HepG2 (cell line): ENCODE measurements around the gene CPAMD8. TPM values are rescaled to one million over a fixed set of nuclear protein-coding genes. Genes with fewer than 3 reads are reported as not detected.

ENCODE experiments used
- ATAC-seq: fragments of 200-7000 bp; cut with Tn5 transposase; 3 replicates; pipeline ENCODE4 v1.9.1; 2020; ENCODE audit warnings: mild to moderate bottlenecking, moderate library complexity
- BruUV-seq: library from RNA; stranded (reverse); fragments of 400-500 nt; replicated peaks from 2 replicates; lab custom pipeline; 2021; lab: Mats Ljungman, UMichigan
- CTCF ChIA-PET: fragments of 300-600 bp; formaldehyde crosslinking; extraction: SDS; loops from one replicate; lab custom pipeline; 2021; ENCODE audit warnings: low total read pairs, inconsistent platforms, low intra/inter-chr PET ratio; lab: Yijun Ruan, JAX
- POLR2A ChIA-PET: fragments of 350-600 bp; sonication (Branson Sonifier 250); formaldehyde crosslinking; loops from one replicate; lab custom pipeline; 2020; ENCODE audit warnings: antibody characterized with exemption, inconsistent platforms; lab: Yijun Ruan, JAX
- DNase-seq: peaks from one replicate; pipeline ENCODE4 v3.0.0-alpha.2; 2015; ENCODE audit warnings: low spot score
- FAIRE-seq: peaks from 3 replicates; lab custom pipeline; 2011; peaks lifted over from hg19 to GRCh38; lab: Jason Lieb, UNC
- H2AFZ ChIP-seq: one replicate; pipeline ENCODE4 v1.6.1; 2011; ENCODE audit warnings: low read length, inconsistent platforms
- H3K27ac ChIP-seq: fragments of 300-600 bp; 3 replicates; pipeline ENCODE4 v1.8.0; 2011; ENCODE audit warnings: mixed run types, mild to moderate bottlenecking, mixed read lengths, low read length, inconsistent platforms; ENCODE audit not compliant: insufficient read depth; ENCODE audit errors: extremely low read length
- H3K27me3 ChIP-seq, 2 experiments: fragments of 200-600 bp in 1 of 2; 2 replicates in 1 of 2; 3 replicates in 1 of 2; pipeline versions ENCODE4 v1.6.0 to v1.8.0; 2011; ENCODE audit warnings: low read length in 2 of 2, mild to moderate bottlenecking in 2 of 2, moderate library complexity in 2 of 2, inconsistent platforms in 1 of 2; ENCODE audit not compliant: insufficient read depth in 2 of 2, control insufficient read depth in 1 of 2
- H3K36me3 ChIP-seq, 2 experiments: fragments of 200-600 bp in 1 of 2; replicated peaks in 1 of 2; 2 replicates in 1 of 2; 3 replicates in 1 of 2; pipeline versions ENCODE4 v1.5.1 to v1.8.0; 2011; ENCODE audit warnings: low read length in 2 of 2, inconsistent platforms in 1 of 2; ENCODE audit not compliant: insufficient read depth in 2 of 2, control insufficient read depth in 1 of 2
- H3K4me1 ChIP-seq: 2 replicates; pipeline ENCODE4 v1.5.1; 2012; ENCODE audit warnings: low read length, inconsistent platforms; ENCODE audit not compliant: insufficient read depth
- H3K4me2 ChIP-seq: 2 replicates; pipeline ENCODE4 v1.6.0; 2011; ENCODE audit warnings: low read depth, low read length, inconsistent platforms
- H3K4me3 ChIP-seq, 3 experiments: fragments of 200-600 bp in 1 of 3; sonication (generic), shearing (Covaris generic) in 1 of 3; replicated peaks in 1 of 3; 2 replicates each; pipeline ENCODE4 v1.5.1; 2011 to 2016; ENCODE audit warnings: low read length in 3 of 3, inconsistent platforms in 2 of 3, low read depth in 2 of 3, mild to moderate bottlenecking in 2 of 3, control low read depth in 1 of 3, mixed read lengths in 1 of 3; ENCODE audit not compliant: insufficient read depth in 1 of 3
- H3K79me2 ChIP-seq: one replicate; pipeline ENCODE4 v1.6.1; 2011; ENCODE audit warnings: low read length, inconsistent platforms; ENCODE audit not compliant: insufficient read depth
- H3K9ac ChIP-seq: 2 replicates; pipeline ENCODE4 v1.6.0; 2011; ENCODE audit warnings: mild to moderate bottlenecking, low read depth, low read length, inconsistent platforms; ENCODE audit not compliant: insufficient read depth
- H3K9me3 ChIP-seq: 2 replicates; pipeline ENCODE4 v1.5.1; 2012; ENCODE audit warnings: mild to moderate bottlenecking, low read length
- H4K20me1 ChIP-seq: 2 replicates; pipeline ENCODE4 v1.6.0; 2011; ENCODE audit warnings: inconsistent platforms, mild to moderate bottlenecking, low read length, moderate library complexity; ENCODE audit not compliant: insufficient read depth
- AFF4 ChIP-seq: sonication (generic); formaldehyde crosslinking; IDR thresholded peaks from 2 replicates; pipeline ENCODE4 v1.4.0; 2020; ENCODE audit warnings: missing genetic modification reagents
- IRF2 ChIP-seq: IDR thresholded peaks from 2 replicates; pipeline ENCODE4 v1.6.1; 2018; ENCODE audit warnings: missing genetic modification reagents, missing compliant biosample characterization
- MLX ChIP-seq: IDR thresholded peaks from 2 replicates; pipeline ENCODE4 v1.6.1; 2016
- ZC3H4 ChIP-seq: sonication (generic); formaldehyde crosslinking; IDR thresholded peaks from 2 replicates; pipeline ENCODE4 v1.4.0; 2020; ENCODE audit warnings: missing genetic modification reagents, borderline replicate concordance
- ZNF136 ChIP-seq: sonication (generic); formaldehyde crosslinking; IDR thresholded peaks from 2 replicates; pipeline ENCODE4 v1.8.1; 2022; ENCODE audit warnings: low read depth, mild to moderate bottlenecking, moderate library complexity, missing genetic modification reagents
- ZNF839 ChIP-seq: sonication (generic); formaldehyde crosslinking; IDR thresholded peaks from 2 replicates; pipeline ENCODE4 v1.4.0; 2020; ENCODE audit warnings: missing genetic modification reagents, mild to moderate bottlenecking, borderline replicate concordance
- WGBS: methylation state at CpG from one replicate; pipeline ENCODE4 v1.1.6; 2017; ENCODE audit warnings: low lambda C conversion rate; 5-methylcytosine and 5-hydroxymethylcytosine counted together
- in situ Hi-C: cut with HindIII; loops from 2 replicates; pipeline ENCODE4 v1.10.0; 2017; ENCODE audit warnings: low pct_unique_long_range_greater_than_20kb; ENCODE audit not compliant: extremely low pct_ligation_motif_present
- intact Hi-C: fragments of 100-400 bp; cut with micrococcal nuclease; formaldehyde crosslinking; loops from one replicate; pipeline ENCODE4 v1.10.0; 2022; ENCODE audit not compliant: unreplicated experiment
- polyA plus RNA-seq, 8 experiments: library from polyadenylated mRNA; depleted of rRNA in 3 of 8; stranded (reverse) in 7 of 8; unstranded in 1 of 8; fragments of >200 nt; fragmentation: Illumina TruSeq in 4 of 8; extraction: Trizol in 4 of 8; gene quantifications; 2 replicates each; pipeline versions ENCODE4 v1.2.1 to v1.2.3, GENCODE V29; 2011 to 2016; ENCODE audit warnings: low read depth in 4 of 8, missing spikeins in 1 of 8, mixed read lengths in 1 of 8; ENCODE audit not compliant: insufficient read depth in 1 of 8
- total RNA-seq, 5 experiments: library from RNA; depleted of rRNA; stranded (reverse); fragments of >200 nt; fragmentation: Illumina TruSeq; extraction: Trizol; gene quantifications; 2 replicates each; pipeline ENCODE4 v1.2.3, GENCODE V29; 2016; ENCODE audit warnings: low read depth in 1 of 5

Gene CPAMD8
- total and polyA plus RNA-seq, 2 of the 13 experiments (the other 11 are each of a cell fraction or from before 2014, with no cell fraction given), result 0.29 to 0.34 TPM

- ChIA-PET POLR2A (no interaction called here), CTCF (no interaction called here)
- WGBS, result 97% methylated on average over 23 of the region's 55 CpGs
- Histone ChIP-seq H3K4me1 (no peaks in the 10 kb centered on the region), H3K27me3 (no peaks in the 10 kb centered on the region), H3K9me3 (peaks cover 23% of the 10 kb centered on the region), H3K9ac (no peak overlapping the region), H3K4me2 (no peak overlapping the region), H3K27ac (no peak overlapping the region), H3K4me3 (no peak overlapping the region), H4K20me1 (no peaks in the 10 kb centered on the region), H3K36me3 (peaks cover 13 to 27% of the 10 kb centered on the region in 2 experiments; a peak in 3 of 5 replicates), H2AFZ (no peak overlapping the region), H3K79me2 (peaks cover 8% of the 10 kb centered on the region)
- FAIRE-seq (no peak), ATAC-seq (no peak), DNase-seq (no peak)
- TF ChIP-seq IRF2 (no peak), ZNF839 (CRISPR knock-in tag) (no peak), ZNF136 (CRISPR knock-in tag) (no peak), MLX (CRISPR knock-in tag) (no peak), ZC3H4 (no peak), AFF4 (CRISPR knock-in tag) (no peak)
- in situ Hi-C loops (no loop called here), intact Hi-C loops (no loop called here)
- BruUV-seq, result no TSS peak
These were observed 148.2 kb downstream of the CPAMD8 start for GRCh38 chr19:16878181-16878965.
